Sigmoid colon (tissue), 3 donors: ENCODE measurements around the gene SEC24D.

Experiments used
- CTCF ChIP-seq, 4 experiments: fragments of 450-650 bp in 3 of 4; fragments of 200-600 bp in 1 of 4; IDR thresholded peaks; one replicate each; pipeline ENCODE4 v1.5.1; 2016 to 2019; ENCODE audit warnings: antibody characterized with exemption in 4 of 4, mild to moderate bottlenecking in 3 of 4, moderate library complexity in 2 of 4
- POLR2A ChIP-seq, 2 donors: fragments of 450-650 bp; IDR thresholded peaks; one replicate each; pipeline ENCODE4 v1.6.1; 2016; ENCODE audit warnings: antibody characterized with exemption in 2 of 2, mild to moderate bottlenecking in 2 of 2, moderate library complexity in 2 of 2

DNA sequence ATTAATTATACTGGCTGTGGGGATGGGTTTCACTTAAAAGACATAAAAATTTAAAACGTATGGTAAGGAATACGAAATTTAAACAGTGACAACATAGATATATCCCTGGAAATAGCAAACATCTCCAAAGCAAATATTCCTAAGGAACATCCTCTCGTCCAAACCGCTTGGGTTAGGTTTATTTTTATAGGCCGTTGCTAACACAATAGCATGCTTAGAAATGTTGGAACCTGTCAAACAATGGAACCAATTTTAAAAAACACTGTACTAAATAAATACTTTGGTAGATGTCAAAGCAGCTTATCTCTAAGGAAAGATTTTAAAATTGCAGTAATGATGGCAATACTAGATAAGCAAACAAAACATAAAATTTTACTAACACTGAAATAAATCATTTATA lies 45.4 kb downstream of the SEC24D start:
- TF ChIP-seq CTCF (IDR thresholded peaks at IDR 0.05) (no peak), POLR2A (IDR thresholded peaks at IDR 0.05) (no peak)
